ENCODE data around the gene POLR2I. TPM values are rescaled to one million over a fixed set of nuclear protein-coding genes. Genes with fewer than 3 reads are reported as not detected.

POLR2I gene
- total and polyA plus RNA-seq, 2 of the 13 experiments (the other 11 are each of a cell fraction or from before 2014, with no cell fraction given) = 40.5 to 104 TPM

DNA sequence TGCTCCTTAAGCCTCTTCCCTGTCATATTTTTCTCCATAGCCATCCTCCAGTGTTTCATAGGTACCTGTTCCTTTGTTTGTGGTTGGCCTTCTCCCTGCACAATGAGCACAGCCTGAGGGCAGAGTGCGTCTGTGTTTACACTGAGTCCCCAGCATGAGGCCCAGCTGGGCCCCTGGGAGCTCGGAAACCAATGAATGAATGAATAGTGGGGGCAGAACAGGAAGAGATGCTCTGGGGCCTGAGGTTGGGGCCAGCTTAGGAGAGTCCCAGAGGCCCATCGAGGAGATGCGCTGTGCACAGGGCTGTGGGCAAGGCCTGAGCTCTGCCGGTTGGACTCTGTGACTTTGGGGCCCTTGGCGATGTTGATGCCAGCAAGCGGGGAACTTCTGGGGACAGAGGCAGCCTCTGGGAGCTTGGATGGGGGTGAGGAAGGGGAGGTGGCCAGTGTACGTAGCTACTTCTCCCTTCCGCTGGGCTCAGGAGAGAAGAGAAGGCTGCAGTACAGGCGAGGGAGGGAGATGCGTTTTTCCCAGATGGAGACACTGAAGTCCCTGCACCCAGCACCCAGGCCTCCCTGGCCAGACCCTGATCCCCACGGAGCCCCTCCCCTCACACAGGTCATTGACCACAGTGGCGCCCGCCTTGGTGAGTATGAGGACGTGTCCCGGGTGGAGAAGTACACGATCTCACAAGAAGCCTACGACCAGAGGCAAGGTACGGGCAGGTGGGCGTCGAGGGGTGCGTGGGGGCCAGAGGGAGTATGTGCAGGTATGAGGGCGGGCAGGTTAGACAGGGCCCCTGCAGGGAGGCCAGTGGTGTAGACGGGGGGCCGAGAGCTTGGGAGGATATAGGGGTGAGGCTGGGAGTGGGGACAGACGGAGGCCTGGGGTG is 5.7 kb upstream of the POLR2I start (continued):
- TF ChIP-seq, protein P1, sequence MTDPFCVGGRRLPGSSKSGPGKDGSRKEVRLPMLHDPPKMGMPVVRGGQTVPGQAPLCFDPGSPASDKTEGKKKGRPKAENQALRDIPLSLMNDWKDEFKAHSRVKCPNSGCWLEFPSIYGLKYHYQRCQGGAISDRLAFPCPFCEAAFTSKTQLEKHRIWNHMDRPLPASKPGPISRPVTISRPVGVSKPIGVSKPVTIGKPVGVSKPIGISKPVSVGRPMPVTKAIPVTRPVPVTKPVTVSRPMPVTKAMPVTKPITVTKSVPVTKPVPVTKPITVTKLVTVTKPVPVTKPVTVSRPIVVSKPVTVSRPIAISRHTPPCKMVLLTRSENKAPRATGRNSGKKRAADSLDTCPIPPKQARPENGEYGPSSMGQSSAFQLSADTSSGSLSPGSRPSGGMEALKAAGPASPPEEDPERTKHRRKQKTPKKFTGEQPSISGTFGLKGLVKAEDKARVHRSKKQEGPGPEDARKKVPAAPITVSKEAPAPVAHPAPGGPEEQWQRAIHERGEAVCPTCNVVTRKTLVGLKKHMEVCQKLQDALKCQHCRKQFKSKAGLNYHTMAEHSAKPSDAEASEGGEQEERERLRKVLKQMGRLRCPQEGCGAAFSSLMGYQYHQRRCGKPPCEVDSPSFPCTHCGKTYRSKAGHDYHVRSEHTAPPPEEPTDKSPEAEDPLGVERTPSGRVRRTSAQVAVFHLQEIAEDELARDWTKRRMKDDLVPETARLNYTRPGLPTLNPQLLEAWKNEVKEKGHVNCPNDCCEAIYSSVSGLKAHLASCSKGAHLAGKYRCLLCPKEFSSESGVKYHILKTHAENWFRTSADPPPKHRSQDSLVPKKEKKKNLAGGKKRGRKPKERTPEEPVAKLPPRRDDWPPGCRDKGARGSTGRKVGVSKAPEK (CRISPR knock-in tag; IDR thresholded peaks at IDR 0.05; ENCODE audit: borderline replicate concordance) = no peak
- no peak for TF ChIP-seq ZBTB42 (CRISPR knock-in tag; IDR thresholded peaks at IDR 0.05)
- TF ChIP-seq ZBTB7B (CRISPR knock-in tag; IDR thresholded peaks at IDR 0.05) = no peak; the same call in 1 of the 2 replicates
- TF ChIP-seq, protein P2, sequence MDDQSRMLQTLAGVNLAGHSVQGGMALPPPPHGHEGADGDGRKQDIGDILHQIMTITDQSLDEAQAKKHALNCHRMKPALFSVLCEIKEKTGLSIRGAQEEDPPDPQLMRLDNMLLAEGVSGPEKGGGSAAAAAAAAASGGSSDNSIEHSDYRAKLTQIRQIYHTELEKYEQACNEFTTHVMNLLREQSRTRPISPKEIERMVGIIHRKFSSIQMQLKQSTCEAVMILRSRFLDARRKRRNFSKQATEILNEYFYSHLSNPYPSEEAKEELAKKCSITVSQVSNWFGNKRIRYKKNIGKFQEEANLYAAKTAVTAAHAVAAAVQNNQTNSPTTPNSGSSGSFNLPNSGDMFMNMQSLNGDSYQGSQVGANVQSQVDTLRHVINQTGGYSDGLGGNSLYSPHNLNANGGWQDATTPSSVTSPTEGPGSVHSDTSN (CRISPR knock-in tag; IDR thresholded peaks at IDR 0.05; ENCODE audit: borderline replicate concordance) = no peak
- TF ChIP-seq MAFG (CRISPR knock-in tag; IDR thresholded peaks at IDR 0.05) = no peak
- no peak for TF ChIP-seq TBP (CRISPR knock-in tag; IDR thresholded peaks at IDR 0.05)
- TF ChIP-seq ZFP41 (CRISPR knock-in tag; IDR thresholded peaks at IDR 0.05; ENCODE audit: borderline replicate concordance) = no peak
- TF ChIP-seq TBX3 (IDR thresholded peaks at IDR 0.05; ENCODE audit: borderline replicate concordance) = no peak
- peak; percentile 72 for TF ChIP-seq GABPB1 (CRISPR knock-in tag; IDR thresholded peaks at IDR 0.05)
- TF ChIP-seq ZKSCAN5 (CRISPR knock-in tag; IDR thresholded peaks at IDR 0.05) = no peak
- TF ChIP-seq ZNF790 (CRISPR knock-in tag; IDR thresholded peaks at IDR 0.05; ENCODE audit: borderline replicate concordance) = no peak
- TF ChIP-seq POLR2A (IDR thresholded peaks at IDR 0.05; ENCODE audit: insufficient read depth in 1 of 2, low read depth in 2 of 2, low read length in 2 of 2) = peak in 1 of 2 experiments; percentile 78; a peak in 2 of 4 replicates
- no peak; the same call in 1 of the 2 replicates for TF ChIP-seq ZNF879 (CRISPR knock-in tag; IDR thresholded peaks at IDR 0.05)
- TF ChIP-seq SRSF9 (IDR thresholded peaks at IDR 0.05; ENCODE audit: borderline replicate concordance, insufficient read depth, low read depth, low read length, poor library complexity, severe bottlenecking) = no peak
- TF ChIP-seq ZNF292 (CRISPR knock-in tag; IDR thresholded peaks at IDR 0.05; ENCODE audit: borderline replicate concordance, low read depth) = peak; percentile 69; the same call in 1 of the 2 replicates
- no peak for TF ChIP-seq PLRG1 (conservative IDR thresholded peaks at IDR 0.05)
- TF ChIP-seq RAD21 (CRISPR knock-in tag; IDR thresholded peaks at IDR 0.05) = no peak
- no peak for TF ChIP-seq POLR2AphosphoS2 (IDR thresholded peaks at IDR 0.05; ENCODE audit: low read depth, low read length)
- no peak for TF ChIP-seq RFX1 (IDR thresholded peaks at IDR 0.05)
- TF ChIP-seq ONECUT2 (CRISPR knock-in tag; IDR thresholded peaks at IDR 0.05) = no peak
- peak; percentile 95; the same call in 1 of the 2 replicates for TF ChIP-seq SMAD1 (CRISPR knock-in tag; IDR thresholded peaks at IDR 0.05; ENCODE audit: borderline replicate concordance, low read depth)
- TF ChIP-seq STAT5B (CRISPR knock-in tag; IDR thresholded peaks at IDR 0.05) = no peak
- TF ChIP-seq ZNF629 (CRISPR knock-in tag; conservative IDR thresholded peaks at IDR 0.05) = no peak
- TF ChIP-seq ZNF263 (CRISPR knock-in tag; IDR thresholded peaks at IDR 0.05) = peak; percentile 29; the same call in 1 of the 2 replicates
- TF ChIP-seq, protein P3, sequence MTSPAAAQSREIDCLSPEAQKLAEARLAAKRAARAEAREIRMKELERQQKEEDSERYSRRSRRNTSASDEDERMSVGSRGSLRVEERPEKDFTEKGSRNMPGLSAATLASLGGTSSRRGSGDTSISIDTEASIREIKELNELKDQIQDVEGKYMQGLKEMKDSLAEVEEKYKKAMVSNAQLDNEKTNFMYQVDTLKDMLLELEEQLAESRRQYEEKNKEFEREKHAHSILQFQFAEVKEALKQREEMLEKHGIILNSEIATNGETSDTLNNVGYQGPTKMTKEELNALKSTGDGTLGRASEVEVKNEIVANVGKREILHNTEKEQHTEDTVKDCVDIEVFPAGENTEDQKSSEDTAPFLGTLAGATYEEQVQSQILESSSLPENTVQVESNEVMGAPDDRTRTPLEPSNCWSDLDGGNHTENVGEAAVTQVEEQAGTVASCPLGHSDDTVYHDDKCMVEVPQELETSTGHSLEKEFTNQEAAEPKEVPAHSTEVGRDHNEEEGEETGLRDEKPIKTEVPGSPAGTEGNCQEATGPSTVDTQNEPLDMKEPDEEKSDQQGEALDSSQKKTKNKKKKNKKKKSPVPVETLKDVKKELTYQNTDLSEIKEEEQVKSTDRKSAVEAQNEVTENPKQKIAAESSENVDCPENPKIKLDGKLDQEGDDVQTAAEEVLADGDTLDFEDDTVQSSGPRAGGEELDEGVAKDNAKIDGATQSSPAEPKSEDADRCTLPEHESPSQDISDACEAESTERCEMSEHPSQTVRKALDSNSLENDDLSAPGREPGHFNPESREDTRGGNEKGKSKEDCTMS (CRISPR knock-in tag; conservative IDR thresholded peaks at IDR 0.05) = no peak
